ENCODE measurements around the gene TRIO.

DNA sequence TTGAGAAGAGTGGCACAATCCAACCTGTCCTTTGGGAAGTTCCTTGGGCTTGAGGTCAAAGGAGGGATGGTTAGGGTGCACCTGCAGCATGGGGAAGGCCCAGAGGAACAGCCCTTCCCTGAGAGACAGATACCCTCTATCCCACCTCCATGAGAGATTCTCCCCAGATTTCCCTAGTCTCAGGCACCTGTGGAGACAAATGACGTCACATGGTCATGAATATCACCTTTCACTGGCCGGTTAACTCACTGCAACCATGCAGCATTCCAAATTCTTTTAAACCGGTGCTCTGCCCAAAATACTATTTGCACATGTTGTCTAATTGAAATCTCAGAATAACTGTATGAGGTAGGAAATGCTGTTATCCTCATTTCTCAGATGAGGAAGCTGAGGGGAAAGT is 15.6 kb upstream of the TRIO start:
- TF ChIP-seq ATF1 (CRISPR knock-in tag; IDR thresholded peaks at IDR 0.05) (no peak), CBFB (CRISPR knock-in tag; IDR thresholded peaks at IDR 0.05; ENCODE audit: low read depth) (no peak), SP1 (CRISPR knock-in tag; conservative IDR thresholded peaks at IDR 0.05) (no peak), HMGXB4 (CRISPR knock-in tag; IDR thresholded peaks at IDR 0.05) (no peak), ZNF138 (CRISPR knock-in tag; conservative IDR thresholded peaks at IDR 0.05) (no peak), FOXK1 (CRISPR knock-in tag; IDR thresholded peaks at IDR 0.05) (no peak), USF2 (CRISPR knock-in tag; IDR thresholded peaks at IDR 0.05) (no peak), SOX15 (CRISPR knock-in tag; IDR thresholded peaks at IDR 0.05) (no peak)
- TF ChIP-seq, protein P1, sequence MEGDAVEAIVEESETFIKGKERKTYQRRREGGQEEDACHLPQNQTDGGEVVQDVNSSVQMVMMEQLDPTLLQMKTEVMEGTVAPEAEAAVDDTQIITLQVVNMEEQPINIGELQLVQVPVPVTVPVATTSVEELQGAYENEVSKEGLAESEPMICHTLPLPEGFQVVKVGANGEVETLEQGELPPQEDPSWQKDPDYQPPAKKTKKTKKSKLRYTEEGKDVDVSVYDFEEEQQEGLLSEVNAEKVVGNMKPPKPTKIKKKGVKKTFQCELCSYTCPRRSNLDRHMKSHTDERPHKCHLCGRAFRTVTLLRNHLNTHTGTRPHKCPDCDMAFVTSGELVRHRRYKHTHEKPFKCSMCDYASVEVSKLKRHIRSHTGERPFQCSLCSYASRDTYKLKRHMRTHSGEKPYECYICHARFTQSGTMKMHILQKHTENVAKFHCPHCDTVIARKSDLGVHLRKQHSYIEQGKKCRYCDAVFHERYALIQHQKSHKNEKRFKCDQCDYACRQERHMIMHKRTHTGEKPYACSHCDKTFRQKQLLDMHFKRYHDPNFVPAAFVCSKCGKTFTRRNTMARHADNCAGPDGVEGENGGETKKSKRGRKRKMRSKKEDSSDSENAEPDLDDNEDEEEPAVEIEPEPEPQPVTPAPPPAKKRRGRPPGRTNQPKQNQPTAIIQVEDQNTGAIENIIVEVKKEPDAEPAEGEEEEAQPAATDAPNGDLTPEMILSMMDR (IDR thresholded peaks at IDR 0.05) = no peak
- TF ChIP-seq, protein P2, sequence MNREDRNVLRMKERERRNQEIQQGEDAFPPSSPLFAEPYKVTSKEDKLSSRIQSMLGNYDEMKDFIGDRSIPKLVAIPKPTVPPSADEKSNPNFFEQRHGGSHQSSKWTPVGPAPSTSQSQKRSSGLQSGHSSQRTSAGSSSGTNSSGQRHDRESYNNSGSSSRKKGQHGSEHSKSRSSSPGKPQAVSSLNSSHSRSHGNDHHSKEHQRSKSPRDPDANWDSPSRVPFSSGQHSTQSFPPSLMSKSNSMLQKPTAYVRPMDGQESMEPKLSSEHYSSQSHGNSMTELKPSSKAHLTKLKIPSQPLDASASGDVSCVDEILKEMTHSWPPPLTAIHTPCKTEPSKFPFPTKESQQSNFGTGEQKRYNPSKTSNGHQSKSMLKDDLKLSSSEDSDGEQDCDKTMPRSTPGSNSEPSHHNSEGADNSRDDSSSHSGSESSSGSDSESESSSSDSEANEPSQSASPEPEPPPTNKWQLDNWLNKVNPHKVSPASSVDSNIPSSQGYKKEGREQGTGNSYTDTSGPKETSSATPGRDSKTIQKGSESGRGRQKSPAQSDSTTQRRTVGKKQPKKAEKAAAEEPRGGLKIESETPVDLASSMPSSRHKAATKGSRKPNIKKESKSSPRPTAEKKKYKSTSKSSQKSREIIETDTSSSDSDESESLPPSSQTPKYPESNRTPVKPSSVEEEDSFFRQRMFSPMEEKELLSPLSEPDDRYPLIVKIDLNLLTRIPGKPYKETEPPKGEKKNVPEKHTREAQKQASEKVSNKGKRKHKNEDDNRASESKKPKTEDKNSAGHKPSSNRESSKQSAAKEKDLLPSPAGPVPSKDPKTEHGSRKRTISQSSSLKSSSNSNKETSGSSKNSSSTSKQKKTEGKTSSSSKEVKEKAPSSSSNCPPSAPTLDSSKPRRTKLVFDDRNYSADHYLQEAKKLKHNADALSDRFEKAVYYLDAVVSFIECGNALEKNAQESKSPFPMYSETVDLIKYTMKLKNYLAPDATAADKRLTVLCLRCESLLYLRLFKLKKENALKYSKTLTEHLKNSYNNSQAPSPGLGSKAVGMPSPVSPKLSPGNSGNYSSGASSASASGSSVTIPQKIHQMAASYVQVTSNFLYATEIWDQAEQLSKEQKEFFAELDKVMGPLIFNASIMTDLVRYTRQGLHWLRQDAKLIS (CRISPR knock-in tag; IDR thresholded peaks at IDR 0.05; ENCODE audit: borderline replicate concordance) = no peak
